Nephron (organoid): ENCODE data around the gene CRIP3.

ENCODE experiments used
- H3K27ac Mint-ChIP-seq, 3 experiments: 2 replicates each; pipeline ENCODE4 v1.8.0; 2020; ENCODE audit warnings: mixed read lengths in 3 of 3, mild to moderate bottlenecking in 2 of 3, moderate library complexity in 1 of 3
- H3K27me3 Mint-ChIP-seq: 2 replicates; pipeline ENCODE4 v1.8.0; 2021; ENCODE audit warnings: low read depth, mild to moderate bottlenecking, moderate library complexity, mixed read lengths
- H3K36me3 Mint-ChIP-seq: 2 replicates; pipeline ENCODE4 v1.8.0; 2020; ENCODE audit warnings: low read depth, mixed read lengths
- H3K4me1 Mint-ChIP-seq: 2 replicates; pipeline ENCODE4 v1.8.0; 2020; ENCODE audit warnings: mixed read lengths
- H3K4me3 Mint-ChIP-seq, 3 experiments: 2 replicates each; pipeline ENCODE4 v1.8.0; 2020; ENCODE audit warnings: mild to moderate bottlenecking in 3 of 3, mixed read lengths in 3 of 3, moderate library complexity in 2 of 3
- H3K9me3 Mint-ChIP-seq: 2 replicates; pipeline ENCODE4 v1.8.0; 2020; ENCODE audit warnings: mixed read lengths
- CTCF ChIP-seq, 3 experiments: fragments of 200-600 bp; sonication (generic); IDR thresholded peaks; one replicate each; pipeline ENCODE4 v1.5.0; 2021; ENCODE audit warnings: antibody characterized with exemption in 3 of 3; ENCODE audit not compliant: unreplicated experiment in 3 of 3

The CRIP3 gene

GRCh38 chr6:43331470-43331869, 22.8 kb upstream of the CRIP3 start:
- no peaks in the 10 kb centered on the region for H3K27me3 Mint-ChIP-seq
- peaks cover 15% of the 10 kb centered on the region for H3K4me1 Mint-ChIP-seq
- no peak overlapping the region for H3K4me3 Mint-ChIP-seq
- H3K27ac Mint-ChIP-seq = no peak overlapping the region
- peaks cover 15% of the 10 kb centered on the region for H3K36me3 Mint-ChIP-seq
- TF ChIP-seq CTCF (IDR thresholded peaks at IDR 0.05; ENCODE audit: unreplicated experiment in 3 of 3) = no peak
- no peaks in the 10 kb centered on the region for H3K9me3 Mint-ChIP-seq

- Mint-ChIP-seq H3K4me3 (no peak overlapping the region), H3K27ac (no peak overlapping the region), H3K4me1 (no peaks in the 10 kb centered on the region), H3K9me3 (no peaks in the 10 kb centered on the region), H3K36me3 (peaks cover 20% of the 10 kb centered on the region), H3K27me3 (no peaks in the 10 kb centered on the region)
- no peak for TF ChIP-seq CTCF (IDR thresholded peaks at IDR 0.05; ENCODE audit: unreplicated experiment in 3 of 3)
These were observed 19.9 kb upstream of the CRIP3 start for GRCh38 chr6:43328528-43328927.

GRCh38 chr6:43325876-43326275, 17.2 kb upstream of the CRIP3 start:
- H3K4me1 Mint-ChIP-seq = no peaks in the 10 kb centered on the region
- peaks cover 28% of the 10 kb centered on the region for H3K36me3 Mint-ChIP-seq
- H3K27me3 Mint-ChIP-seq = no peaks in the 10 kb centered on the region
- H3K4me3 Mint-ChIP-seq = no peak overlapping the region
- H3K9me3 Mint-ChIP-seq = no peaks in the 10 kb centered on the region
- TF ChIP-seq CTCF (IDR thresholded peaks at IDR 0.05; ENCODE audit: unreplicated experiment in 3 of 3) = no peak
- no peak overlapping the region for H3K27ac Mint-ChIP-seq

GRCh38 chr6:43318011-43318410, 9.4 kb upstream of the CRIP3 start:
- no peak overlapping the region for H3K4me3 Mint-ChIP-seq
- H3K9me3 Mint-ChIP-seq = no peaks in the 10 kb centered on the region
- H3K27me3 Mint-ChIP-seq = no peaks in the 10 kb centered on the region
- no peak overlapping the region for H3K27ac Mint-ChIP-seq
- peaks cover 5% of the 10 kb centered on the region for H3K36me3 Mint-ChIP-seq
- no peaks in the 10 kb centered on the region for H3K4me1 Mint-ChIP-seq
- no peak for TF ChIP-seq CTCF (IDR thresholded peaks at IDR 0.05; ENCODE audit: unreplicated experiment in 3 of 3)

- Mint-ChIP-seq H3K4me3 (no peak overlapping the region), H3K27me3 (peaks cover 20% of the 10 kb centered on the region), H3K27ac (no peak overlapping the region), H3K4me1 (peaks cover 2% of the 10 kb centered on the region), H3K9me3 (no peaks in the 10 kb centered on the region), H3K36me3 (no peaks in the 10 kb centered on the region)
- TF ChIP-seq CTCF (IDR thresholded peaks at IDR 0.05; ENCODE audit: unreplicated experiment in 3 of 3) = no peak
These were observed 5.2 kb upstream of the CRIP3 start for GRCh38 chr6:43313813-43314212.

- H3K4me1 Mint-ChIP-seq = peaks cover 5% of the 10 kb centered on the region
- no peaks in the 10 kb centered on the region for H3K9me3 Mint-ChIP-seq
- no peak overlapping the region for H3K4me3 Mint-ChIP-seq
- TF ChIP-seq CTCF (IDR thresholded peaks at IDR 0.05; ENCODE audit: unreplicated experiment in 3 of 3) = no peak
- H3K36me3 Mint-ChIP-seq = no peaks in the 10 kb centered on the region
- peaks cover 33% of the 10 kb centered on the region for H3K27me3 Mint-ChIP-seq
- no peak overlapping the region for H3K27ac Mint-ChIP-seq
These were observed 3.0 kb upstream of the CRIP3 start for GRCh38 chr6:43311666-43312065.
